SK-N-SH treated with all-trans-retinoic acid at 6 μM for 48 hours (cell line): Measurements from ENCODE around the gene ACTBL2.

Experiments
- ATAC-seq: fragments of 200-7000 bp; cut with Tn5 transposase; 3 replicates; pipeline ENCODE4 v1.9.1; 2020; ENCODE audit warnings: mild to moderate bottlenecking, moderate library complexity
- ARNTL ChIP-seq: fragments of 450-650 bp; formaldehyde crosslinking; IDR thresholded peaks from 2 replicates; pipeline ENCODE4 v1.5.0; 2020; ENCODE audit warnings: low read depth, mild to moderate bottlenecking, moderate library complexity, borderline replicate concordance
- BACH2 ChIP-seq: fragments of 250-450 bp; sonication (Bioruptor Pico); IDR thresholded peaks from 2 replicates; pipeline ENCODE4 v1.9.0; 2021; ENCODE audit warnings: mild to moderate bottlenecking, borderline replicate concordance
- CSDC2 ChIP-seq: fragments of 250-450 bp; sonication (Bioruptor Pico); IDR thresholded peaks from 2 replicates; pipeline ENCODE4 v1.5.0; 2020; ENCODE audit warnings: mild to moderate bottlenecking, moderate library complexity
- CSRNP3 ChIP-seq: fragments of 250-450 bp; sonication (Bioruptor Pico); IDR thresholded peaks from 2 replicates; pipeline ENCODE4 v1.5.1; 2021; ENCODE audit warnings: mild to moderate bottlenecking, moderate library complexity
- ESRRG ChIP-seq: fragments of 250-450 bp; sonication (Bioruptor Pico); IDR thresholded peaks from 2 replicates; pipeline ENCODE4 v1.6.1; 2021; ENCODE audit warnings: mild to moderate bottlenecking
- ISL1 ChIP-seq: fragments of 250-450 bp; sonication (Bioruptor Pico); IDR thresholded peaks from 2 replicates; pipeline ENCODE4 v2.1.2; 2022; ENCODE audit warnings: mild to moderate bottlenecking, moderate library complexity
- OSR1 ChIP-seq: fragments of 250-450 bp; sonication (Bioruptor Pico); IDR thresholded peaks from 2 replicates; pipeline ENCODE4 v1.8.0; 2022; ENCODE audit warnings: moderate library complexity, mild to moderate bottlenecking, inconsistent platforms
- PATZ1 ChIP-seq: fragments of 250-450 bp; sonication (Bioruptor Pico); IDR thresholded peaks from 2 replicates; pipeline ENCODE4 v1.8.0; 2020; ENCODE audit warnings: mild to moderate bottlenecking, moderate library complexity, borderline replicate concordance
- PPARA ChIP-seq: fragments of 250-450 bp; sonication (Bioruptor Pico); IDR thresholded peaks from 2 replicates; pipeline ENCODE4 v1.5.0; 2020; ENCODE audit warnings: mild to moderate bottlenecking, borderline replicate concordance
- SNAI2 ChIP-seq: fragments of 250-450 bp; sonication (Bioruptor Pico); IDR thresholded peaks from 2 replicates; pipeline ENCODE4 v1.5.0; 2020; ENCODE audit warnings: mild to moderate bottlenecking, moderate library complexity
- TCF4 ChIP-seq: fragments of 250-450 bp; sonication (Bioruptor Pico); IDR thresholded peaks from 2 replicates; pipeline ENCODE4 v1.8.0; 2021; ENCODE audit warnings: mild to moderate bottlenecking, moderate library complexity, borderline replicate concordance
- TOX ChIP-seq: fragments of 250-450 bp; sonication (Bioruptor Pico); IDR thresholded peaks from 2 replicates; pipeline ENCODE4 v1.8.0; 2021; ENCODE audit warnings: mild to moderate bottlenecking, moderate library complexity, borderline replicate concordance
- TSHZ2 ChIP-seq: fragments of 250-450 bp; sonication (Bioruptor Pico); IDR thresholded peaks from 2 replicates; pipeline ENCODE4 v1.5.0; 2020; ENCODE audit warnings: mild to moderate bottlenecking, moderate library complexity
- ZC3H10 ChIP-seq: fragments of 250-450 bp; sonication (Bioruptor Pico); IDR thresholded peaks from 2 replicates; pipeline ENCODE4 v1.5.1; 2021; ENCODE audit warnings: mild to moderate bottlenecking, moderate library complexity
- ZFP3 ChIP-seq: fragments of 250-450 bp; sonication (Bioruptor Pico); IDR thresholded peaks from 2 replicates; pipeline ENCODE4 v1.5.0; 2020; ENCODE audit warnings: mild to moderate bottlenecking, moderate library complexity
- ZFP30 ChIP-seq: fragments of 450-650 bp; formaldehyde crosslinking; IDR thresholded peaks from 2 replicates; pipeline ENCODE4 v1.5.0; 2022; ENCODE audit warnings: mild to moderate bottlenecking, moderate library complexity
- ZNF565 ChIP-seq: fragments of 450-650 bp; formaldehyde crosslinking; conservative IDR thresholded peaks from 2 replicates; pipeline ENCODE4 v1.5.0; 2020; ENCODE audit warnings: low read depth, mild to moderate bottlenecking, moderate library complexity
- ZNF70 ChIP-seq: fragments of 450-650 bp; formaldehyde crosslinking; IDR thresholded peaks from 2 replicates; pipeline ENCODE4 v1.5.0; 2020; ENCODE audit warnings: mild to moderate bottlenecking, moderate library complexity
- TF ChIP-seq, protein P1 (sequence below): fragments of 250-450 bp; sonication (Bioruptor Pico); IDR thresholded peaks from 2 replicates; pipeline ENCODE4 v1.5.1; 2020; ENCODE audit warnings: low read depth, mild to moderate bottlenecking, moderate library complexity

ACTBL2 gene

GRCh38 chr5:57486027-57486602 is 3.5 kb upstream of the ACTBL2 start:
- TF ChIP-seq TCF4 (CRISPR knock-in tag) (no peak), TOX (CRISPR knock-in tag) (no peak), ZNF565 (CRISPR knock-in tag) (no peak), OSR1 (CRISPR knock-in tag) (no peak), CSRNP3 (CRISPR knock-in tag) (no peak), SNAI2 (CRISPR knock-in tag) (no peak)
- ATAC-seq: no peak

DNA sequence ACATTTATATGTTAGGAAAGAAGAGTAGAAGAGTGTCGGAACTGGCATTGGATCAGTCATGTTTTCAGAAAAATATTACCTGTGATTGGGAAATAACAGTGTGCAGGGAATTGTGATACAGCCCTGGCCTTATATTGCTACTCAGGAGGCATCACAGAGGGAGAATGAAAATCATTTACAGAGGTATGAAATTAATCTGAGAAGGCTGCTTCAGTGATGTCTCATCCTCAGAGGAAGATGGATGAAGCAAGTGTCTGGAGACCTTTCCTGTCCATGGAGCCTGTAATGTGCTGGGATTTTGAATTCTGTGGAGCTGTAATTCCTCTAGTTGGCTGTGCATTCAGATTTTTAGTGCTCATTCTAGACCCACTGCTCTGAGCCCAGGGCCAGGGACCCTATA is 3.8 kb downstream of the ACTBL2 start:
- no peak; the same call in 2 of the 3 replicates for ATAC-seq
- TF ChIP-seq TSHZ2 (no peak), ARNTL (CRISPR knock-in tag) (no peak), ESRRG (no peak), BACH2 (CRISPR knock-in tag) (no peak), PATZ1 (no peak), TCF4 (CRISPR knock-in tag) (no peak), ZFP3 (CRISPR knock-in tag) (no peak), PPARA (CRISPR knock-in tag) (no peak)
- TF ChIP-seq, protein P1, sequence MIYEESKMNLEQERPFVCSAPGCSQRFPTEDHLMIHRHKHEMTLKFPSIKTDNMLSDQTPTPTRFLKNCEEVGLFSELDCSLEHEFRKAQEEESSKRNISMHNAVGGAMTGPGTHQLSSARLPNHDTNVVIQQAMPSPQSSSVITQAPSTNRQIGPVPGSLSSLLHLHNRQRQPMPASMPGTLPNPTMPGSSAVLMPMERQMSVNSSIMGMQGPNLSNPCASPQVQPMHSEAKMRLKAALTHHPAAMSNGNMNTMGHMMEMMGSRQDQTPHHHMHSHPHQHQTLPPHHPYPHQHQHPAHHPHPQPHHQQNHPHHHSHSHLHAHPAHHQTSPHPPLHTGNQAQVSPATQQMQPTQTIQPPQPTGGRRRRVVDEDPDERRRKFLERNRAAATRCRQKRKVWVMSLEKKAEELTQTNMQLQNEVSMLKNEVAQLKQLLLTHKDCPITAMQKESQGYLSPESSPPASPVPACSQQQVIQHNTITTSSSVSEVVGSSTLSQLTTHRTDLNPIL (CRISPR knock-in tag): no peak

- no peak for ATAC-seq
- no peak for TF ChIP-seq ZFP3 (CRISPR knock-in tag)
- no peak for TF ChIP-seq ZNF70 (CRISPR knock-in tag)
- no peak for TF ChIP-seq ZNF565 (CRISPR knock-in tag)
- TF ChIP-seq ESRRG: no peak
- no peak for TF ChIP-seq BACH2 (CRISPR knock-in tag)
- TF ChIP-seq OSR1 (CRISPR knock-in tag): no peak
- TF ChIP-seq CSRNP3 (CRISPR knock-in tag): no peak
- no peak for TF ChIP-seq CSDC2
- no peak for TF ChIP-seq ZC3H10 (CRISPR knock-in tag)
- TF ChIP-seq PPARA (CRISPR knock-in tag): no peak
These were observed 6.0 kb downstream of the ACTBL2 start for GRCh38 chr5:57476601-57477056.

- no peak for TF ChIP-seq ZFP30 (CRISPR knock-in tag)
- peak; percentile 74 for TF ChIP-seq ISL1 (CRISPR knock-in tag)
- no peak for TF ChIP-seq ZC3H10 (CRISPR knock-in tag)
- no peak for TF ChIP-seq PPARA (CRISPR knock-in tag)
- TF ChIP-seq, all 23 proteins: peak for 1
- no peak for ATAC-seq
These were observed 12.3 kb downstream of the ACTBL2 start for GRCh38 chr5:57470339-57470738.
